Gastrocnemius medialis (tissue), 4 donors: Measurements from ENCODE around the gene RAB3D. TPM values are rescaled to one million over a fixed set of nuclear protein-coding genes. Genes with fewer than 3 reads are reported as not detected.
"Not testable (repeated sequence)": the region's sequence is repeated elsewhere in the genome, so short reads cannot be mapped to it uniquely, and the experiment has no call there.

Source experiments
- ATAC-seq, 2 donors: fragments of 150-250 bp; one replicate each; pipeline ENCODE4 v1.9.1; 2016
- DNase-seq, 2 donors: peaks; one replicate each; pipeline ENCODE4 v3.0.0-alpha.2; 2019
- H3K27ac ChIP-seq, 4 donors: fragments of 200-600 bp; sonication (generic); 1 replicate in 1 of 4; 2 replicates in 3 of 4; pipeline ENCODE4 v1.5.1; 2016 to 2018; ENCODE audit warnings: mild to moderate bottlenecking in 2 of 4, moderate library complexity in 1 of 4
- H3K27me3 ChIP-seq, 3 donors: fragments of 200-600 bp; sonication (generic) in 2 of 3; 1 replicate in 1 of 3; 2 replicates in 2 of 3; pipeline versions ENCODE4 v1.5.1 to v1.6.0; 2016 to 2019; ENCODE audit warnings: mild to moderate bottlenecking in 1 of 3, moderate library complexity in 1 of 3
- H3K36me3 ChIP-seq, 2 donors: fragments of 200-600 bp; sonication (generic) in 1 of 2; one replicate each; pipeline ENCODE4 v1.5.1; 2017 to 2018
- H3K4me1 ChIP-seq, 2 donors: fragments of 200-600 bp; sonication (generic) in 1 of 2; one replicate each; pipeline ENCODE4 v1.5.1; 2016 to 2017; ENCODE audit warnings: mild to moderate bottlenecking in 2 of 2
- H3K4me3 ChIP-seq, 4 donors: fragments of 200-600 bp; sonication (generic) in 3 of 4; 1 replicate in 1 of 4; 2 replicates in 3 of 4; pipeline ENCODE4 v1.5.1; 2016 to 2019; ENCODE audit warnings: mild to moderate bottlenecking in 2 of 4
- H3K9me3 ChIP-seq, 3 donors: fragments of 200-600 bp; sonication (generic) in 2 of 3; 1 replicate in 1 of 3; 2 replicates in 2 of 3; pipeline ENCODE4 v1.5.1; 2016 to 2019
- CTCF ChIP-seq, 5 experiments: fragments of 450-650 bp in 3 of 5; fragments of 200-600 bp in 2 of 5; sonication (generic) in 2 of 5; IDR thresholded peaks in 4 of 5; conservative IDR thresholded peaks in 1 of 5; 1 replicate in 4 of 5; 2 replicates in 1 of 5; pipeline ENCODE4 v1.5.1; 2016 to 2019; ENCODE audit warnings: antibody characterized with exemption in 5 of 5, mild to moderate bottlenecking in 3 of 5, moderate library complexity in 3 of 5
- POLR2A ChIP-seq, 2 donors: fragments of 450-650 bp; IDR thresholded peaks; one replicate each; pipeline ENCODE4 v1.6.1; 2017; ENCODE audit warnings: antibody characterized with exemption in 2 of 2, mild to moderate bottlenecking in 2 of 2, moderate library complexity in 2 of 2
- in situ Hi-C, 4 donors: fragments of 200-750 bp; cut with MboI; loops; one replicate each; pipeline versions ENCODE4 v1.15.0 to v1.8.0; 2017; ENCODE audit warnings: low sequenced_read_pairs in 4 of 4
- intact Hi-C: fragments of 100-400 bp; cut with DNase I; formaldehyde crosslinking; loops from one replicate; pipeline ENCODE4 v1.15.1; 2023; ENCODE audit warnings: low total_unique reads
- total RNA-seq, 4 donors: library from RNA; depleted of rRNA; stranded (reverse); fragments of >200 nt; gene quantifications; one replicate each; pipeline versions ENCODE4 v1.1.0 to v1.2.3, GENCODE V29; 2016

The RAB3D gene
- total RNA-seq, 4 donors from 2014 or later, result 1.5 to 3.9 (median 2.4) TPM

DNA sequence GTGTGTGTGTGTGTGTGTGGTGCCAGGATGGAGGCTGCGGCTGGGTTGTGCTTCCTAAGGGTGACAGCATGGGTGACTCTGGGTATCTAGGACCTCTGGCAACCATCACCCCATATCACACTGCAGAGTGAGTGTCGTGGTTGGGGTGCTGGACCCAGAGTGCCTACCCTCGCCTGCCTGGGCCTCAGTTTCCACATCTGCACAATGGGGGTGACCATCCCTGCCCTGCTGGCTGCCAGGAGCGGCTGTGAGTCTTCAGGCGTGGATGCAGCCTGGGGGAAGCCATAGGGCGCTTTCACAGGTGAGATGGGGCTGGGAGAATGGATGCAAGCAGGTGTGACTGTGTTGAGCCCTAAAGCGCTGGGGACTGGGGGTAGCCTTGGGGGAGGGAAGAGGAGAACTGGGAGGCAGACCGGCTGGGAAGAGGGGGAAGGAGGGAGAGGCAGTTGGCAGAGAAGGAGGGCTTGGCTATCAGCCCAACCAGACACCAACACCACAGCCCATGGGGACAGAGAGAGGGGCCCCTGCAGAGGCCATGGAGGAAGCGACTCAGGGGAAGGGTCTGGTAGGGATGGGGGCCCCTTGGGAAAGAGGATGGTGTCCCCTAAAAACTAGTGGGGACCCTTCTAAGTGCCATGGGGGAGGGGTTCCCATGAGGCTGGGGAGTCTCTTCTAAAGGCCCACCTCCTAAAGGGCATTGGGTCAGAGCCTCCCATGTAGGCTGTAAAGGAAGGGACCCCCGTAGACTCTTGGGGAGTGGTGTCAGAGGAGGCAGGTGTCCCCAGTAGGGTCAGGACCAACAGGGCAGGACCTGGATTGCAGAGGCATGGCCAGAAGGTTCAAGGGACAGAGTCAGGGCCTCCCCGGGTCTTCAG lies 17.5 kb upstream of the RAB3D start:
- no peak for ATAC-seq
- TF ChIP-seq POLR2A (IDR thresholded peaks at IDR 0.05) (no peak), CTCF (IDR thresholded peaks at IDR 0.05 in 4 of 5, conservative IDR thresholded peaks at IDR 0.05 in 1 of 5) (no peak)
- Histone ChIP-seq H3K36me3 (peaks cover 0 to 7% of the 10 kb centered on the region in 2 donors), H3K27ac (no peak overlapping the region), H3K4me1 (peaks cover 0 to 7% of the 10 kb centered on the region in 2 donors), H3K4me3 (no peak overlapping the region), H3K9me3 (no peaks in the 10 kb centered on the region), H3K27me3 (no peaks in the 10 kb centered on the region)
- intact Hi-C loops (no loop called here), in situ Hi-C loops (no loop called here)
- no peak for DNase-seq

DNA sequence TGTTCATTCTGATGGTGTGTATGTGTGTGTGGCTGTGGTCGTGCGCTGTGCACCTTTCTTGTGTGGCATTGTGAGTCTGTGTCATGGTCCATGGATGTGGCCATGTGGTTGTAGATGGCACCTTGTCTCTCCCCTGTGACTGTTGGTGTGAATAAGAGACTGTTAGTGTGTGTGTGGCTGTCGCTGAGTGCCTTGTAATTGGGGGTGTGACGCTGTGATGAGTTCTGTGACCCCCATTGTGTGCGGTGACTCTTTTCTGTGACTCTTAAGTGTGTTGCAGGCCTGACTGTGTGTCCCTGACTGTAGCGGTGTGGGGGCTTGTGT lies 16.6 kb upstream of the RAB3D start:
- H3K9me3 ChIP-seq, result no peaks in the 10 kb centered on the region
- in situ Hi-C loops, result no loop called here
- peaks cover 0 to 7% of the 10 kb centered on the region in 2 donors for H3K4me1 ChIP-seq
- peaks cover 0 to 6% of the 10 kb centered on the region in 2 donors for H3K36me3 ChIP-seq
- DNase-seq, result no peak
- peak overlapping the region; percentile 67 to 91 (median 78) for H3K4me3 ChIP-seq
- peak overlapping the region in 1 of 4 donors; percentile 76 for H3K27ac ChIP-seq
- intact Hi-C loops, result no loop called here
- TF ChIP-seq CTCF (IDR thresholded peaks at IDR 0.05 in 4 of 5, conservative IDR thresholded peaks at IDR 0.05 in 1 of 5), result no peak
- no peak for TF ChIP-seq POLR2A (IDR thresholded peaks at IDR 0.05)
- no peak for ATAC-seq
- no peaks in the 10 kb centered on the region for H3K27me3 ChIP-seq

DNA sequence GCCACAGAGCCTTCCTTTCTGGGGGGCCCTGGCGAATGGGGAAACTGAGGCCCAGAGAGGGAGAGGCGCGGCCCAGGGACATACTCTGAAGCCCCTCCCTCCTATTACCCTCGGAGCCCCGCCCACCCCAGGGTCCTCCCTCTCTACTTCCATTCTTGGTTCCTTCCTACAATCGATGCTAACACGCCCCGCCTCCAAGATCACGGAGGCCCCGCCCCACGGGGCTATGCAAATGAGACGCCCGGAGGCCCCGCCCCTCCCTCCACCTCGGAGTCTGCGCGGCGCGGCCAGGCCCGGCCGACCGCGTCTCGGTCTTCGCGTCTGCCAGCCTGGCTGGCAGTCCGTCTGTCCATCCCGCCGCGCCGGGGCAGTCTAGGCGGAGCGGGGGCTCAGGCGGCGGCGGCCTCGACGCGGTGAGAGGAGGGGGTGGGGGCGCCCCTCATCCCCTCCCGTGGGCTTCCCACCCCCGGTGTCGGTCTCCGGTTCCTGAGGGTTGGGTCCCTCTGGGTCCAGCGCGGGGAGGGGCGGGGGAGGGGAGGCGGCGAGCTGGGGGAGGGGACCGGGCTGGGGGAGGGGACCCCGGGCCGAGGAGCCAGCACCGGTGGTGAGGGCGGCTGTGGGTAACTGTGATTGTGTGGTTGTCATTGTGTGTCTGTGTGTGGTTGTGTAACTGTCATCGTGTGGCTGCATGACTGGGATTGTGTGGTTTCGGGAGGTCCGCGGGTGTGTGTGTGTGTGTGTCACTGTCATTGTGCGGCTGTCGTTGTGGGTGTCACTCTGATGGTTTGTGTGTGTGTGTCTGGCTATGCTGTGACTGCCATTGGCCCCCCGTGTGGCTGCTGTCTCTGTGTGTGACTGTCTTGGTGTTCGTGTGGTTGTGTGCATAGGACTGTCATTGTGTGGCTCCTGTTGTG lies 16.0 kb upstream of the RAB3D start, which contains the start of gene PLPPR2:
TSS of gene PLPPR2 (plus strand) at position 273 of the 914 bp plus-strand sequence. CDS start 2,242 bp downstream, outside the sequence.
- ATAC-seq (peak; percentile 93 to 95), DNase-seq (peak; percentile 80 to 87)
- H3K4me3 ChIP-seq, result peak within 1 kb of the TSS; percentile 67 to 91 (median 78)
- H3K36me3 ChIP-seq, result peaks cover 0 to 6% of the 10 kb centered on the region in 2 donors
- in situ Hi-C loops (no loop called here), intact Hi-C loops (no loop called here)
- H3K9me3 ChIP-seq, result no peaks in the 10 kb centered on the region
- no peaks in the 10 kb centered on the region for H3K27me3 ChIP-seq
- TF ChIP-seq POLR2A (IDR thresholded peaks at IDR 0.05) (peak; percentile 67 to 68), CTCF (IDR thresholded peaks at IDR 0.05 in 4 of 5, conservative IDR thresholded peaks at IDR 0.05 in 1 of 5) (no peak)
- H3K4me1 ChIP-seq, result peaks cover 0 to 7% of the 10 kb centered on the region in 2 donors
- peak within 1 kb of the TSS; percentile 74 to 83 (median 78) for H3K27ac ChIP-seq

DNA sequence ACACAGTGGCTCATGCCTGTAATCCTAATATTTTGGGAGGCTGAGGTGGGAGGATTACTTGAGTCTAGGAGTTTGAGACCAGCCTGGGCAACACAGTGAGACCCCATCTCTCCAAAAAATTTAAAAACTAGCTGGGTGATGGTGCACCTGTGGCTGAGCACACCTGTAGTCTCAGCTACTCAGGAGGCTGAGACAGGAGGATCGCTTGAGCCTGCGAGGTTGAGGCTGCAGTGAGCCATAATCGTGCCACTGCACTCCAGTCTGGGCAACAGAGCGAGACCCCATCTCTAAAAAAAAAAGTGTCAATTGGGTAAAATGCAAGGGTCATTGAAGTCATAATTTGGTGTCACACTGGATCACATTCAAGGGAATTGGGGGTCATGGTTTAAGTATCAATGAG lies 14.6 kb upstream of the RAB3D start:
- DNase-seq, H3K27ac ChIP-seq, H3K9me3 ChIP-seq, ATAC-seq, H3K36me3 ChIP-seq, in situ Hi-C loops, H3K4me1 ChIP-seq, intact Hi-C loops, H3K4me3 ChIP-seq, H3K27me3 ChIP-seq: not testable (repeated sequence)

DNA sequence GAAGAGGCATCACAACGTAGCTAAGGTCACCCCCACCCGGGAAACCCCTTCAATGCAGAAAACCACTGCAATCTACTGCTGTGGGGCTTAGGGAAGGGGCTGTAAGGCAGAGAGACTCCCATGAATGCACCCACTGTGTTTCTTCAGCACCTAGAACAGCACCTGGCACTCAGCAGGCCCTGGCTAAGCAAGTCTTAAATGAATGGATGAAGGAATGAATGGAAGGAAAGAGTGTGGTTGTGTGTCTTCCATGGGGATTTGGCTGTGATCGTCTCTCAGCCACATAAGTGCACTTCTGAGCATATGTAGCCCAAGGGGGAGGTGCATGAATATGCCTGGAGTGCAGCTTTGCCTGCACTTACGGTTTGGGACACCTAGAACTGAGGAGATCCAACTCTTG lies 9.7 kb upstream of the RAB3D start:
- in situ Hi-C loops (no loop called here), intact Hi-C loops (no loop called here)
- H3K4me3 ChIP-seq, result no peak overlapping the region
- no peaks in the 10 kb centered on the region for H3K9me3 ChIP-seq
- H3K4me1 ChIP-seq, result peaks cover 19 to 20% of the 10 kb centered on the region in 2 donors
- no peak overlapping the region for H3K27ac ChIP-seq
- H3K27me3 ChIP-seq, result no peaks in the 10 kb centered on the region
- H3K36me3 ChIP-seq, result no peaks in the 10 kb centered on the region
- DNase-seq, result no peak
- TF ChIP-seq CTCF (IDR thresholded peaks at IDR 0.05 in 4 of 5, conservative IDR thresholded peaks at IDR 0.05 in 1 of 5) (no peak), POLR2A (IDR thresholded peaks at IDR 0.05) (no peak)
- ATAC-seq, result no peak
